Coronary artery (tissue), 2 donors: ENCODE measurements around the gene PLN.

Source experiments
- DNase-seq: peaks from one replicate; pipeline ENCODE4 v3.0.0-alpha.2; 2017; ENCODE audit warnings: low spot score
- H3K27ac ChIP-seq, 2 donors: fragments of 200-600 bp; sonication (generic); one replicate each; pipeline ENCODE4 v1.5.1; 2016 to 2019
- H3K4me3 ChIP-seq: fragments of 200-600 bp; sonication (generic); 2 replicates; pipeline ENCODE4 v1.5.1; 2016; ENCODE audit warnings: mild to moderate bottlenecking, moderate library complexity
- TF ChIP-seq, protein P1 (sequence below): fragments of 200-600 bp; sonication (generic); IDR thresholded peaks from one replicate; pipeline ENCODE4 v1.5.1; 2019; ENCODE audit warnings: antibody characterized with exemption

Gene PLN

DNA sequence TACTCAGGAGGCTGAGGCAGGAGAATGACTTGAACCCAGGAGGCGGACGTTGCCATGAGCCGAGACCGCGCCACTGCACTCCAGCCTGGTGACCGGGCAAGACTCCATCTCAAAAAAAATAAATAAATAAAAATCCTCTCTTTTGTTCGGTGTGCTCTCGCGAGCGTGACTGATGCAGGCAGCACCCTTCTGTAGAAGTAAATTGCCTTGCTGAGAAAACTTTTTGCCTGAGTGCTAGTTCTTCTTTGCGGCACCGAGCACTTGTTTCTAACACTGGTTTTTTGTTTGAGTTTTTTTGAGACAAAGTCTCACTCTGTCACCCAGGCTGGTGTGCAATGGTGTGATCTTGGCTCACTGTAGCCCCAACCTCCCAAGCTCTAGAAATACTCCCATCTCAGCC lies 30.5 kb downstream of the PLN start:
- TF ChIP-seq, protein P1, sequence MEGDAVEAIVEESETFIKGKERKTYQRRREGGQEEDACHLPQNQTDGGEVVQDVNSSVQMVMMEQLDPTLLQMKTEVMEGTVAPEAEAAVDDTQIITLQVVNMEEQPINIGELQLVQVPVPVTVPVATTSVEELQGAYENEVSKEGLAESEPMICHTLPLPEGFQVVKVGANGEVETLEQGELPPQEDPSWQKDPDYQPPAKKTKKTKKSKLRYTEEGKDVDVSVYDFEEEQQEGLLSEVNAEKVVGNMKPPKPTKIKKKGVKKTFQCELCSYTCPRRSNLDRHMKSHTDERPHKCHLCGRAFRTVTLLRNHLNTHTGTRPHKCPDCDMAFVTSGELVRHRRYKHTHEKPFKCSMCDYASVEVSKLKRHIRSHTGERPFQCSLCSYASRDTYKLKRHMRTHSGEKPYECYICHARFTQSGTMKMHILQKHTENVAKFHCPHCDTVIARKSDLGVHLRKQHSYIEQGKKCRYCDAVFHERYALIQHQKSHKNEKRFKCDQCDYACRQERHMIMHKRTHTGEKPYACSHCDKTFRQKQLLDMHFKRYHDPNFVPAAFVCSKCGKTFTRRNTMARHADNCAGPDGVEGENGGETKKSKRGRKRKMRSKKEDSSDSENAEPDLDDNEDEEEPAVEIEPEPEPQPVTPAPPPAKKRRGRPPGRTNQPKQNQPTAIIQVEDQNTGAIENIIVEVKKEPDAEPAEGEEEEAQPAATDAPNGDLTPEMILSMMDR = no peak
- H3K27ac ChIP-seq = no peak overlapping the region
- no peak overlapping the region for H3K4me3 ChIP-seq
- DNase-seq = no peak

DNA sequence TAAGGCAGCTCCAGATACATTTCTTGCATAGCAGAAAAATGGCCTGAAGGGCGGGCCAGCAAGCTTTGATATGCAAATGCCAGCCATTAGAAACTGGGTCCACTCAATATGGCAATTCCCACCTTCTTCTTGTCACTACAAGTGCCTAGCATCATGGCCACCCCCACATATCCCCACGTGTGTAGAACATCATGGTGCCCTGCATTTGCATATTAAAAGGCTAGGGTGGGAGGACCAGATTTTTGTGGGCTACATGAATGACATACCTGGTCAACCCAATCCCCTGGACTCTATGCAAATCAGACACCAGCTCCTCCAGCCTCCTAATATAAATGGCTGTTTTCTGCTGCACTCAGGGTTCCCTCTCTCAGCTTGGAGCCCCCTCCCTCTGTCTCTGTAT lies 31.7 kb downstream of the PLN start:
- no peak for DNase-seq
- TF ChIP-seq, protein P1 = no peak
- Histone ChIP-seq H3K27ac (no peak overlapping the region), H3K4me3 (no peak overlapping the region)

DNA sequence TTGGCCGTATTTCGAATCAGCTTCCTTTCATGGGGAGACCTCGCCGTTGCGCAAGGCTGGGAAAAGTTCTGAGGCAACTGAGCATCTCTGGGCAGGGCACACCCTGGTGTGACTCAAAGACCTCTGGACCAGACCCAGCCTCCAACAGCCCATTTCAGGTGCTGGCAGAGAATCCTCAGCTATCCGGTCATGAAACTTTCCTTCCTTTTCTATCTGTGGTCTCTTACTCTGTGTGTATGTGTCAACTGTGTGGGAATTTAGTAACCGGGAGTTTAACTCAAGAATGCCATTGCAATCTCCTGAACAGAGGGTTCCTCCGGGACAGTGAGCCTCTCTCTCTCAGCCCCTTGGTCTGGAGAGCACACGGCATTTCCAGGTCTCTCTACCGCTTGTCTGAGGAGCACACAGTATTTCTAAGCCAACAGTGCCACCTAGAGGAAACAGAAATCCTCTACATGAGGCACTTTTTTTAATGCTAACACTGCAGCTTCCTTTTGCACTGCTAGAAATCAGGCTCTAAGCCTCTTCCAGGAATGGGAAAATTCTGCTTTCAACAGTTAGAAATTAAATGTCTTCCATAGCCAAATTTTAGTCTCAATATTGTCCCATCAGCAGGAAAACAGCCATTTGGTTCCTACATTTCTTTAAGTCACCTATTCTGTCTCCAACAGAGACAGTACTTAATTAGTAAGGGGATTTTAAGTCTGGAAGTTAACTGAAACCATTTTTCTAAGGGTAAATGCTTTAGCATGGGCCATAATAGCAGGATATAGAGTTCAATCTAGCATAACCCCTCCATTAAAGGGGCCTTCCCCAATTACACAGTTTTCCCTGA lies 32.7 kb downstream of the PLN start:
- no peak for DNase-seq
- TF ChIP-seq, protein P1 = peak; percentile 33
- H3K4me3 ChIP-seq = peak overlapping the region; percentile 32
- peak overlapping the region in 1 of 2 donors; percentile 36 for H3K27ac ChIP-seq

DNA sequence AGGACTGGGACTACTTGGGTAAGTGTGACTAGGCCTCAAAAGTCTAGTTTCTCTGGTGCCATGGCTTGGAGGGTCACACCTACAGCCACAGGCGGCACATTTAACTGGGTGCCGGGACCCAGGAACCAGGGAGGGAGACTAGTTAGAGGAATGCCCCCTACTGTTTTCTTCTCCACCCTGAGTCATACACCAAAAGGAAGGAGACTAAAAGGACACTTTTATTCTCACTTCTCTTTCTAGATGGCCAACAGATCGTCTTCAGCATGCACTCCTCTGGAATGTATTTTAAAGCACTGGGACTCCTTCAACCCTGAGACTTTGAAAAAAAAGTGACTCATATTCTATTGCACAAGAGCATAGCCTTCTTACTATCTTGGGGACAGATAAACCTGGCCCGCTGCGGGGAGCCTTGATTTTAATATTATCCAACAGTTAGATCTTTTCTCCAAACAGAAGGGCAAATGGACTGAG lies 33.4 kb downstream of the PLN start:
- H3K4me3 ChIP-seq = no peak overlapping the region
- H3K27ac ChIP-seq = no peak overlapping the region
- TF ChIP-seq, protein P1 = no peak
- DNase-seq = no peak

DNA sequence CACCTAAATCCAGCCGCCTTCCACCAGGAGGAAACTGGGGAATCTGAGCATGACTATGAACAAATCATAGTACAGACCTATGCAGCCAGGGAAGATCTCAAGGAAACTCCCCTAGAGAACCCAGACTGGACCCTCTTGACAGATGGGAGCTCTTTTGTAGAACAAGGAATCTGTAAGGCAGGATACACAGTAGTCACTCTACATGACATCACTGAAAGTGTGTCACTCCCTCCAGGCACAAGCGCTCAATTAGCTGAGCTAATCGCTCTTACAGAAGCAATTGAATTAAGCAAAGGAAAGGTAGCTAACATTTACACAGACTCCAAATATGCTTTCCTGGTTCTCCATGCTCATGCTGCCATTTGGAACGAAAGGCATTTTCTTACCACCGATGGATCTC lies 36.8 kb downstream of the PLN start:
- TF ChIP-seq, protein P1 = no peak
- H3K27ac ChIP-seq = no peak overlapping the region
- no peak for DNase-seq

DNA sequence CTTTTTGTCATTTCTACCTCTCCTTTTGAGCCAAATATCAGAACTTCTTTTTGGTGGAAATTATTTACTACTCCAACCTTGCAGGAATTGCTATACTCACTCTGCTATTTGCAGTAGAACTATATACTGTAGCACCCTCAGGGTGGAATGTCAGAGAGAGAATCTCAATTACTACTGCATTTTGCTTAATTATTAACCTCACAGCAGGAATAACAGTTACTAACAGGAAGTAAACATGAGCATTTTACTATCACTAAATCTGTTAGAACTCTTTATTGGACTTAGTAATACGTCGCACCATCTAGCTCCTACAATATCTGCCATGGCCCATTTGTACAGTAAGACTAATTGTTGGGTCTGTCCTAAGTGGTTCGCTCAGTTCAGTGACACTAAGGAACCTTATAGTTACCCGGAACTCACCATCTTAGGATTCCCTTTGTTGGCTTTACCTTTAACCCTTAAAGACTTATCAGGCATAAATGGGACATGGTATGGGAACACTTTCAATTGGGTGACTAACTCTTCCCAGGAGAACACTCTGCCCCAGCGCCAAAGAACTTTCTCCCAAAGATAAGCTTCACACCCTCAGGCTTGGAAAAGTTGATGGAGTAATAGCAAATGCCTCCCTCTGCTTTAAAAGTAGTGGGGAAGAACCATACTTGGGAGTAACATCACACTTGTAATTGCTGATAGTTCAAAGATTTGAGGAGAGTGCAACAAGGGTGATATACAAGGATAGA lies 38.8 kb downstream of the PLN start:
- Histone ChIP-seq H3K4me3 (no peak overlapping the region), H3K27ac (no peak overlapping the region)
- no peak for DNase-seq
- TF ChIP-seq, protein P1 = no peak

More for the DNA sequence above, 36.8 kb downstream of the PLN start:
- H3K4me3 ChIP-seq = no peak overlapping the region
